ENCODE measurements around the gene BCAS3.

Gene BCAS3

DNA sequence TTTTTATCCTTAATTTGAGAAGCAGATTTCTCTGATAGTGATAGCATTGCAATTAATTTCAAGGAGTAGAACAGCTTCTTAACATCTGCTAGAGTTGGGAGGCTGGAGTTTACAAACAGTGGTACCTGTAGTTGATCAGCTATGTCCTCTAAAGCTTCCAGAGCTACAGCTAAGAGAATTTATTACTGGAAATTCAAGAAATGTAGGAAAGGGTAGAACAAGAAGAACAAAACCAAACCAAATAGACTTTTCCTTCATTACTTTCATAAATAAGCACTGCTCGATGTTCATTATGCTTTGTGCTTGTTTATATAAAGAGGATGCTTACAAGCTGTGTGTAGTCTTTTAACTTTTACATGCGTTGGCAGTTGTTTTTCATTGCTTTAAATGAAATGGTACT is 388.4 kb downstream of the BCAS3 start:
- DNase-seq (ENCODE audit: low read depth): no peak

DNA sequence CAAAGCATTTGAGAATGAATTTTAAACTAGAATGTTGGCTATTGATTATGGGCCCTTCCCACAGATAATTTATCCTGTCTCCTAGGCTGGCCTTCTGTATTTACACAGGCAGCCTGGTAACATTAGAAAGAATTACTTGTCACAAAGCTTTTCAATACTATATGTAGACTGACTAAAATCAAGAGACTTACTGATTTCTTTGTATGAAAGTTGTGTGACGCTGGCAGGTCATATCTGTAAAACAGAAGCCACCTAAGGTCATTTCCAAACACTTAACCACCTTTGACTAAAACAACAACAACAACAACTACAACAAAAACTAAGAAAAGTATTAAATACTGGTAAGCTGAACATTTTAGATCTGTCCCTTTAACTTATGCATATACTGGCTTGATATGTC is 393.0 kb downstream of the BCAS3 start:
- DNase-seq (ENCODE audit: low read depth): no peak

DNA sequence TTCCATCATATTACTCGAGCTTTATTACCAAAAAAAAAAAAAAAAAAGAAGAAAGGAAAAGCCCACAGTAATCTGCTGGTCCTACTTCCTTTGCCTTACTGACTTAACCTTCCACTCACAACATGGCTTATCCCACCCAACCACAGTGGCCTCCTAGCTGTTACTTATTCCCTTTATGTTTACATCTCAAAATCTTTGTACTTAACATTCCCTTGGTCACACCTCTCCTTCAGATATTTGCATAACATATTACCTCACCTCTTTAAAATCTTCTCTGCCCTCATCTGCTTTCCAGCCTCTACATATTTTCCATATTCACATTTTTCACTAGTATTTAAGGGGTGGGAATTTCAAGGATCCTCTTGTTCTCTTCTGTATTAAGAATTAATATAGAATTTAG is 395.0 kb downstream of the BCAS3 start:
- DNase-seq (ENCODE audit: low read depth): no peak

DNA sequence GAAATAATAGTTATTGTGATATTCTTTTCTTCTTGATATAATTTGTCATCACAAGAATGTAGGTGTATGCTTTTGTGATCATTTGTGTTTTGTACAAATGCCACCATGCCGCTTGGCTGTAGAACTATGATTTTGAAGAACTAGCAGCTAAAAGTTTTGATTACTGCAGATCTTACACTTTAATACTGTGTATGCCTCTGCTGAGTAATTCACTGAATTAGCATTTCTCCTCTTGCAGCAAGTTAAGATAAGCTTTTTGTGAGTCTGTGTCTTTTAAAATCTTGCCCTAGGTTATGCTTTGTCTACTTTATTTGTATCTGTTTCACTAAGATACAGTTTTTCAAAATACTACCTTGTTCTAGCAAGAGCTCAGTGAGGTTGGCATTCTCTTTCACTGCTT is 395.5 kb downstream of the BCAS3 start:
- no peak for DNase-seq (ENCODE audit: low read depth)

DNA sequence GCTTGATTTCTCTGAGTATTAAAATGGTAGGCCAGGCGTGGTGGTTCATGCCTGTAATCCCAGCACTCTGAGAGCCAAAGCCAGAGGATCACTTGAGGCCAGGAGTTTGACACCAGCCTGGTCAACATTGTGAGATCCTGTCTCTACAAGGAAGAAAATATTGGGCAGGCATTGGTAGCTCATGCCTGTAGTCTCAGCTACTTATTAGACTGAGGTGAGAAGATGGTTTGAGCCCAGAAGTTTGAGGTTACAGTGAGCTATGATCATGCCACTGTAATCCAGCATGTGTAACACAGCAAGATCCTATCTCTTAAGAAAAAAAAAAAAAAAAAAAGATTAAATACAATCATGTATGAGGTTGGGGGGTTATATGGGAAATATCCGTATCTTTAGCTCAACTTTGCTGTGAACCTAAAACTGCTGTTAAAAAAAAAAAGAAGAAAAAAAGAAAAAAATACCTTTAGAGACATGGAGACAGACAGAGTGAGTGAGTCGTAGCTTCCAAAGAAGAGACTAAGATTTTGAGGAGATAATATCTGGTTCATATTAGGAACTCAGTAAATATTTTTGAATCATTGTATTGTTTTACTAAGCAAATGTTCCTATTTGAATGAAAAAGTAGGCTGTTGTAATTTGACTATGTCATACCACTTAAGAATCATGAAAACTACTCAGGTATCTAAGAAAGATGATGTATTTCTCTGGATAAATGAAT is 396.3 kb downstream of the BCAS3 start:
- no peak for DNase-seq (ENCODE audit: low read depth)

DNA sequence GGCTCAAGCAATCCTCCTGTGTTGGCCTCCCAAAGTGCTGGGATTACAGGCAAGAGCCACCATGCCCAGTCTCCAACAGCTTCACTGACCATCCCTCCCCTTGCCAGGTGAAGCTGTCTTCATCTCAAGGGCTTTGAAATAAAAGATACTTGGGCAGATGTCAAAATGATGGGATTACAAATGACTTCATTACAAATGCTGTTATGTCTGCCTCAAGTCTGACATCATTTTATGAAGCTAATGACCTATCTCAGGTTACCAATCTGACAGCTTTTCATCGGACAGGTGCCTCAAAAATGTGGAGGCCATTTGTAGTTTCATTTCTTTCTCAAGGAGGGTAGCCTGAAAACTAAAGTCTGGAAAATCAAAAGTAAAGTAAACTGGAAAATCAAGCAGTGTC is 398.3 kb downstream of the BCAS3 start:
- DNase-seq (ENCODE audit: low read depth): no peak

DNA sequence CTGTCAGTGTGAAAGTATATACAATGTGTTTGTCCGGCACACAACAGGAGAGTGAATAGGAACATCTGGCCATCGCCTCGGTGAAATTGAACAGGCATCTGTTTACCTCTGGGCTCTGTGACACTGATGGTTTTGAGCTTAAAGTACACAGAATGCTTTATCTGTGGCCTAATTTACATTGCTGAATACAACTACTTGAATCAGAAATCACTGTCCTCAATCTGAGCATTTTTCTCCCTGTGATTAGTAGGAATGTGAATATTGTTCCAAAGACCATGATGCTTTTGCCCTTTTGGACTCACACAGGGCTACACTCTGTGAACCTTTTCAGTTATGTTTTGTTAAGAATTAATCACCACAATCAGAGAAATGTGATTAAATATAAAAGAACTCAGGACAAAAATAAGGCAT is 399.0 kb downstream of the BCAS3 start:
- no peak for DNase-seq (ENCODE audit: low read depth)

DNA sequence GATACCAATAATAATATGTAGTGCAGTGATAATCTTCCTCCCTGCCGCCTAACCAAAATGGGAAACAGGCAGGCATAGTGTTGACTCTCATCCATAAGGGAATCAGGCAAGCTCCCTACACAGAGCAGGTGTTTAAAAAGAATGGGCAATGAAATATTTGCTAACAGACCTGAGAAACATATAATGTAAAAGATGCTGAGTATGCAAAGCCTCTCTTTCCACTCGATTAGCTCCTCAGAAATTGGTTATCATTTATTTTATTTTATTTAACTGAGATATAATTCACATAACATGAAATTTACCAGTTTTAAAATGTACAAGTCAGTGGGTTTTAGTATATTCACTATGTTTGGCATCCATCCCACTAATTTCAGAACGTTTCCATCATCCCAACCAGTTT is 404.3 kb downstream of the BCAS3 start:
- DNase-seq (ENCODE audit: low read depth): no peak

DNA sequence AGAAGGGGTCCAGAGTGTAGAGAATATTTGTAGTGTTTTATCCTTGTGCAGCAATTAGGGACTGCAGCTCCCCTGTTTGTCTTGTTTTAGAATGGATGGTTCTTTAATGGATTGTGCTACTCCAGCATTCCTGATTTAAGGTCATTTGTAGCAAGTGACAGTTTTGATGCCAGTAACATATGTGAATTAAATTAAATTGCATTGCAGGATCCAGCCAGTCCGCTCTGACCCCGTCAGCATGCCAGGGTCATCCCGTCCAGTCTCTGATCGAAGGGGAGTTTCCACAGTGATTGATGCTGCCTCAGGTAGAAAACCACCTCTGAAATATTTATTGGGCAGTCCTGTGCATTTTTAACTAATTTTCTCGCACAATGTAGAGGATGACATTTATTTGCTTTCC is 406.6 kb downstream of the BCAS3 start:
- DNase-seq (ENCODE audit: low read depth): no peak

DNA sequence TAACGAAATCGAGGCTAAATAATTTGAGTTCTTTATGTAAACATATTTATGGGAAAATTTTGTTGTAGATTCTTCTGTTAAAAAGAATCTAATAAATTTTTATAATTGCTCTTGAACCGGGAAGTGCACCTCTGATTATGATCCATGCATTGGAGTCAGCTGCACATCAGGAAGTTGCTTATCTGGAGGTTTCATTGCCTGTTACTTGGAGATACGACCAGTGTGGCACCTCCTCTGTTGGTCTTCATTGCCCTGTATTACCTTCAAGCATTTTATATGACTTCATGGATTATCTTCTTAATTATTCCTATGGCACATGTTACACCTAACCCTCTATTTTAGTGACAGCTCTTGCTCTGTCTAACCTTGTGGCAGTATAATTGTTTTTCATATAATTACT is 409.4 kb downstream of the BCAS3 start:
- DNase-seq (ENCODE audit: low read depth): peak; percentile 4

DNA sequence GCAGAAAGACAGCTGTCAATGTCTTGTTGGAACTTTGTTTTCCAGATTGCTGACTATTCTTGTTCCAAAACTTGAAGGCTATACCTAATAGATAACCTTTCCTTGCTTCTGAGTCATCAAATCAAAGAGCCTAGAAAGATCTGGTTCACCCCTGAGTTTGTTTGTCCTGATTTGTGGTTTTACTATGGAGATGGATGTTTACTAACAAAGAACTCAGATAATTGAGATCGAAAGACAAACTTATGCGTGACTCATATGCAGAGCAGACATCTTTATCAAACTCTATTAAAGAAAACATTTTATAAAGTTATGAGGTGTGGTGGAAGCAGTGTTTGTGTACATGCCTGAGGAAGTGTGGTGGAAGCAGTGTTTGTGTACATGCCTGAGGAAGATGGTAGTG is 410.9 kb downstream of the BCAS3 start:
- no peak for DNase-seq (ENCODE audit: low read depth)

DNA sequence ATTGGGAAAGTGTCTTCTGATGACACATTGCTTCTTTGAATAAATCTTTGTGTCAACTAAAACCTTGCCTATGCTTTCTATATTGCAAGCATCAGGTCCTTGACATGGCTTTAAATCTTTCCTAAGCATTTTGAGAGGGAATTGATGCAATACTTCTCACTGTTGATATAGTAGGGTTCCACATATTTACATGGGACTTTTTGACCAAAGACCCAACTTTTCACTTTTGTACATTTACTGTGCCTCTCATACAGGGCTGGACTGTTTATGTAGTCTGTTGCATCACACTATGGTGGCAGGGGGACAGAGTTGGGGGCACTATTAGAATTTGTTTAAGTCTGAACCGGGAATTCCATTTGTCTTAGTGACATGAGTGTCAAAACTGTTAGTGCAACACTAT is 413.4 kb downstream of the BCAS3 start:
- no peak for DNase-seq (ENCODE audit: low read depth)

DNA sequence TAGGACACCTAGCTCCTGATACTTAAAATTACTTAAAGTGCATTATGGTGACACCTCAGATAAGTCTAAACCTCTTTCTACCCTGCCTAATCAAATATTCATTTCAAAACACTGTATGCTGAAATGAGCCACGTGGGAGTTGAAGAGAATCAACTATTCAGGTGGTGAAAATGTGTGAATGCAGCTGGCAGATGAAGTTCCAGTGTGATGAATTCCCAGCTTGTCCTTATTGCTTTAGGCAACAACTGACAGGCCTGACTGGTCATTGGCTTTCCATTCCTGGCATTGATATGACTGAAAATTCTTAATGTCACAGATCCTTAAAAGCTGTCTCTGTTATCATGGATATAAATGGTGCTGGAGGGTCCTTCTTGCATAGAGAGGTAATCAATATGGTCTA is 420.1 kb downstream of the BCAS3 start:
- no peak for DNase-seq (ENCODE audit: low read depth)

DNA sequence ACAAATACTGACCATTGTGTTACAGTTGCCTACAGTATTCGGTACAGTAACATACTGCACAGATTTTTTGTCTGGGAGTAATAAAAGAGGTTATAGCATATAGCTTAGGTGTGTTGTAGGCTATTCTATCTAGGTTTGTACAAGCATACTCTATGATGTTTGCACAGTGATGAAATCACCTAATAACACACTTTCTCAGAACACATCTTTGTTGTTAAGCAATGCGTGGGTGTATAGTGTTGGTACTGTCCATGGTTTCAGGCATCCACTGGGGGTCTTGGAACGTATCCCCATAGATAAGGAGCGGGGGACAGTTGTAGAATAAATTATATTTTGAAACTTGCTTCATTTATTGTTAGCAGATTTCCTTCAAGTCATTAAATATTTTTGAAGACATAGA is 428.7 kb downstream of the BCAS3 start:
- DNase-seq (ENCODE audit: low read depth): no peak

DNA sequence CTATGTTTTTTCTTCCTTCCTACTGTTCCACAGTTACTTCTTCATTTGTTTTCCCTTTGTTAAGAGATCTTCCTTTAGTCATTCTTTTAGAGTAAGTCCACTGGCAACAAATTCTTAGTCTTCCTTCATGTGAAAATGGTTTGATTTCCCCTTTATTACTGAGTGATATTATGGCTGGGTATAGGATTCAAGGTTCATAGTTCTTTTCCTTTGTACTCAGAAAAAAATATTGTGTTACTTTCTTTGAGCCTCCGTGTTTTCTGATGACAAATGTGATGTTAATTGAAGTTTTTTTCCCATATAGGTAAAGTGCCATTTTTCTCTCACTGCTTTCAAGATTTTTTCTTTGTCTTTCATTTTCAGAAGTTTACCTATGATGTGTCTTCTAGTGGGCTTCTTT is 438.9 kb downstream of the BCAS3 start:
- DNase-seq (ENCODE audit: low read depth): no peak

DNA sequence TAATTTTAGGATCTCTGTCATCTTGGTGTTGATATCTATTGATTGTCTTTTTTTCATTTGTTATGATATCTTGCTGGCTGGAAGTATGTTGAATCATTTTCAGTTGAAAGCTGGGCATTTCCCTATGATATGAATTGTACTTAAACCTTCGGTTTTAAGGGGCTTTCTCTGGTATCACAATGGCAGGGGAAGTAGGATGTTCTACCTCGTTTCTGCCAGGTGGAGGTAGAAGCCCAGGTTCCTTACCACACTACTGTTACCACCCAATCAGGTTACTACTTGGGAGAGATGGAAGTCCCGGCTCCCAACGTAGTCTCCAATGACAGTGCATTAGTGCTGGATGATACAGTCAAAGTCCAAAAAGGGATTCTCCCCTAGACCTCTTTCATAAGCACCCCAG is 440.3 kb downstream of the BCAS3 start:
- no peak for DNase-seq (ENCODE audit: low read depth)

DNA sequence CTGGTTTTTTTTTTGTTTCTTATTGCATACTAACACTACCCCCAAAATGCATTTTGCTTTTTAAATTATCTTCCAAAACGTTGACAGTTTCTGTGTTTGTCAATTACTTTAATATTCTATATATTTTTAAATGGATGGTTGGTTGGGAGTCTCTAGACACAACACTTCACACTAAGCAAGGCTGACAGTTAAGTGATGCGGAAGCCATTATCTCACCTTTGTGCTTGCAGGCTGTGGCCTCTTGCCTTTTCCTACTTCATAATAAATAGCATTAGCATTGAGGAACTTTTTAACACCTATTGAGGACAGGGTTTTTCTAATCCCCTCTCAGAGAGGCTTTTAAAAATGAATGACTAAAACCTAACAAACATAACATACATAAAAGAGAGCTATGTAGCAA is 441.2 kb downstream of the BCAS3 start:
- DNase-seq (ENCODE audit: low read depth): no peak

DNA sequence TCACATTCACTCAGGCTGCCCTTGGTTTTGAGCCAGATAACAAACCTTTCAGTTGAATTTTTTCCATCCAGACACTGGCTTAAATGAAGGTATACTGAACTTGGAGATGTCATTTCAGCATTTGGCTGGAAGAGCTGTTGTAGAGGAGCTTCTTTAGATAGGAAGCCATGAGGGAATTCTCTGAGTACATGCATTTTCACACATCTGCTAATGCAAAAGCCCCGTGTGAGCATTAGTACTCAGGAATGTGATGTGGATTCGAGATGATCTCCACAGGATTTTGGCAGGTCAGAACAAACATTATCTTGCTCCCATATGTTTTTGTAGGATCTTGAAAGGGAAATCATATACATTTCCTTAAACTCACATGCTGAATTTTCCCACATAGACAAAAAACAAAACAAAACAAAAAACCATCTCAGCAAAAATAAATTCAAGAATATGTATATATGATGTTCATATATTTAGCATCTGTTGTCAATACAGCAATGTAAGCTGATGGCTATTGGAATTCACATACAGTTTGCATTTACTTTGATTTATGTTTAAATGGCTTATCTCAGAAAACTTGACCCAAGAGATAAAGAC is 444.8 kb downstream of the BCAS3 start:
- DNase-seq (ENCODE audit: low read depth): no peak

DNA sequence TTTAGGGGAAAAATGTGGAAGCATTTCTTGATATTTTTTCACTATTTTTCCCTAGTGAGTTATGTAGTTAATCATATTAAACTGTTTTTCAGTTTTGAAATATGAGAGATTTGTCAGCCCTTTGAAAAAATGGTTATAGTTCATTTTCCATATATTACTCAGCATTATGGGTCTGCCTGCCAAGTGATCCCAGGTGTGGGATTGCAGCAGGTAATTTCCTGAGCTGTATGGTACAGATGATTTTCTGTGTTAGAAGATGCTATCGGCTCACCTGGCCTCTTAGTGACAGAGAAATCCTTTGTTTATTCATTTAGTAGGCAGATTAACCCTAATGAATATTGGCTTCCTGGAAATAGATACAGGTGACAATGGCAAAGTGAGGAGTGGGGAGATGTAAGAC is 446.9 kb downstream of the BCAS3 start:
- DNase-seq (ENCODE audit: low read depth): no peak

DNA sequence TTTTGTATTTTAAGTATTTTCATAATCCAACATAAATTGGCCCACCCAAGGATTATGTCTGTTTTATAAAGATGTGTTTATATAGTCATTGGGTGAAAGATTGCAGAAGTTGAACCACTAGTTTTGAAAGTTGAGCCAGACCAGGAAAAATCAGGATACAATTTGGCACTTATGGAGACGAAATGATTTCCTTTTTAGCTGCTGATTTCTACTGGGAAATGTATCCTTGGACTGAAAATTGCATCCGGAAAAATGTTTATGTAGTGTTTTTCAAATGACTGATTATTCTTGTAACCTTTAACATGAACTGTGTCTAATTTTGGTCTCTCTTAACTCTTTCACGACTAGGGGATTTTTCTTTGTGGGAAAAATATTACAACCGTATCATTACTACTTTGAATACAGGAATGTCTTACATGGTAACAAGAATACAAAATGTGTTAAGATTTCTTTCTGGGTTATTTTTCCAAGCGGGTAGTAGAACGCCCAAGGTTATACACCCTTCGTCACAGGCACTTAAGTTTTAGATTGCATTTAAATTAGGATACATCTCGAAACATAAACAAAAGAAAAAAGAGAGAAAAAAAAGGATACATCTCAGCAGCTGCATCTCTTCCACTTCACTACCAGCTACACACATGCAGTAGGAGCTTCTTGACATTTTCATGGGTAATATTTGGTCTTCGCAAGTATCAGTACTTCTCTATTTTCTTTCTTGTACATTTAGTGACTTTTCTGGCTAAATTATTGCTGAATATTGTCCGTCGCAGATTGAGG is 449.0 kb downstream of the BCAS3 start:
- no peak for DNase-seq (ENCODE audit: low read depth)

DNA sequence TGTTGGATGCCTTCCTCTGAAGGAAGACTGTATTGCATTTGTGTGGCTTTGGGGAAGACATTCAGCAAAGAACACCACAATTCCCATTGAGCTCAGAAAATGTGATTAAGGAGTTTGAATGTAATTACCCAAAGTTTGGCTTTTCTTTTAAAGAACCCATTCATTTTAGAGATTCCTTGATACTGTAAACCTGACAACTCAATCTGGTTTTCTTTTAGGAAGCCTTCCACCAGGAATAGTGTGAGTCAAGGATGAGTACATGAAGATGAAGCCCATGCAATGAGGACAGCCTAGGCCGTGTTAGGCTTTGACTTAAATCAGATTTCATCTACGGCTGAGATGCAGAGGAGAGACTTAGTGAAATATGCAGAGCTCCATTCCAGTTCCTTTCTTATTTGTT is 450.3 kb downstream of the BCAS3 start:
- DNase-seq (ENCODE audit: low read depth): no peak

DNA sequence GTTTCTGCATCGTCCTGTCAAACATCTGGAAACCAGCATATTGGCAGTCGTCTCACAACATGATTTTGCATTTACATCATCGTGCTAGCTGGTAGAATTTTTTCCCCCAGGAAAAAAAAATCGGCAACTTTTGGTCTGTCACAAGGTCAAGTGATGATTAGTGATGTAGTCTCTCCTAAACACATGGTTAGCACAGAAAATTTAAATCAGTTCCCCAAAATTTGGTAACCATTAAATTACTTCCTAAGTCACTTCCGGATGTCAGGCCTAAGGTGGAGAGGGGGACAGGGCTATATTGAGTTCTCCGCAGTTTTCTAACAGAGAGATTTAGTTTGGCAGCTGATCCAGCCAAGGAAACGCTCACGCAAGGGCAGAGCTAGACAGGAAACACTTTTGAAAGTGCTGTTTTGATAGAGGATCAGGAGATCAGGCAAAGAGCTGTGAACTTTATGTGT is 451.0 kb downstream of the BCAS3 start:
- no peak for DNase-seq (ENCODE audit: low read depth)

All from CMK (cell line).